Caco-2 (cell line): ENCODE measurements around the gene LOX. TPM values are rescaled to one million over a fixed set of nuclear protein-coding genes. Genes with fewer than 3 reads are reported as not detected.

Experiments
- BruUV-seq: library from RNA; stranded (reverse); fragments of 400-500 nt; replicated peaks from 2 replicates; lab custom pipeline; 2021; lab: Mats Ljungman, UMichigan
- CTCF ChIA-PET: fragments of 300-600 bp; sonication (Branson Sonifier 250); formaldehyde crosslinking; loops from one replicate; lab custom pipeline; 2022; ENCODE audit warnings: antibody characterized with exemption; lab: Charles Lee
- POLR2A ChIA-PET: fragments of 300-600 bp; sonication (Branson Sonifier 250); formaldehyde crosslinking; loops from one replicate; lab custom pipeline; 2022; ENCODE audit warnings: antibody characterized with exemption; lab: Charles Lee
- DNase-seq, 2 experiments: peaks; one replicate each; pipeline versions ENCODE4 v3.0.0 to v3.0.0-alpha.2; 2020 to 2022
- H3K27me3 ChIP-seq: replicated peaks from 2 replicates; pipeline ENCODE4 v1.6.0; 2011; ENCODE audit warnings: low read length; ENCODE audit not compliant: control insufficient read depth, insufficient read depth
- H3K36me3 ChIP-seq: 2 replicates; pipeline ENCODE4 v1.5.1; 2011; ENCODE audit warnings: low read length; ENCODE audit not compliant: control insufficient read depth, insufficient read depth
- H3K4me1 ChIP-seq: fragments of 250-450 bp; sonication (Bioruptor Pico); 2 replicates; pipeline ENCODE4 v1.5.1; 2020; ENCODE audit warnings: mild to moderate bottlenecking
- H3K4me3 ChIP-seq: 2 replicates; pipeline ENCODE4 v1.5.1; 2011; ENCODE audit warnings: low read depth, mild to moderate bottlenecking, control low read depth, low read length
- H3K9me3 ChIP-seq: fragments of 250-450 bp; sonication (Bioruptor Pico); 2 replicates; pipeline ENCODE4 v1.5.1; 2020; ENCODE audit warnings: mild to moderate bottlenecking, moderate library complexity
- H3K27ac Mint-ChIP-seq: one replicate; pipeline ENCODE4 v1.8.0; 2022; ENCODE audit warnings: mixed read lengths; ENCODE audit not compliant: unreplicated experiment
- H3K27me3 Mint-ChIP-seq: one replicate; pipeline ENCODE4 v1.8.0; 2022; ENCODE audit warnings: mixed read lengths; ENCODE audit not compliant: insufficient read depth, unreplicated experiment
- H3K36me3 Mint-ChIP-seq: one replicate; pipeline ENCODE4 v1.8.0; 2022; ENCODE audit warnings: mild to moderate bottlenecking, mixed read lengths; ENCODE audit not compliant: insufficient read depth, unreplicated experiment
- H3K4me1 Mint-ChIP-seq: one replicate; pipeline ENCODE4 v1.8.0; 2022; ENCODE audit warnings: low read depth, mixed read lengths; ENCODE audit not compliant: unreplicated experiment
- H3K4me3 Mint-ChIP-seq: one replicate; pipeline ENCODE4 v1.8.0; 2022; ENCODE audit warnings: mild to moderate bottlenecking, moderate library complexity, mixed read lengths; ENCODE audit not compliant: unreplicated experiment
- H3K9me3 Mint-ChIP-seq: one replicate; pipeline ENCODE4 v1.8.0; 2022; ENCODE audit warnings: mixed read lengths; ENCODE audit not compliant: unreplicated experiment
- intact Hi-C: fragments of 100-400 bp; cut with micrococcal nuclease; formaldehyde crosslinking; loops from one replicate; pipeline ENCODE4 v1.10.0; 2022; ENCODE audit not compliant: unreplicated experiment
- total RNA-seq: library from RNA; stranded (reverse); gene quantifications from 2 replicates; pipeline ENCODE4 v1.2.3, GENCODE V29; 2022
- TF ChIP-seq, protein P1 (sequence below), 2 experiments: fragments of 200-600 bp in 1 of 2; IDR thresholded peaks; 1 replicate in 1 of 2; 2 replicates in 1 of 2; pipeline versions ENCODE4 v1.5.1 to v1.8.0; 2011 to 2022; ENCODE audit warnings: antibody characterized with exemption in 1 of 2, control low read depth in 1 of 2, inconsistent platforms in 1 of 2, low read depth in 1 of 2, low read length in 1 of 2, mild to moderate bottlenecking in 1 of 2, moderate library complexity in 1 of 2; ENCODE audit not compliant: insufficient read depth in 1 of 2, severe bottlenecking in 1 of 2, unreplicated experiment in 1 of 2

LOX gene
- total RNA-seq, 1 experiment from 2014 or later: 4.9 TPM

DNA sequence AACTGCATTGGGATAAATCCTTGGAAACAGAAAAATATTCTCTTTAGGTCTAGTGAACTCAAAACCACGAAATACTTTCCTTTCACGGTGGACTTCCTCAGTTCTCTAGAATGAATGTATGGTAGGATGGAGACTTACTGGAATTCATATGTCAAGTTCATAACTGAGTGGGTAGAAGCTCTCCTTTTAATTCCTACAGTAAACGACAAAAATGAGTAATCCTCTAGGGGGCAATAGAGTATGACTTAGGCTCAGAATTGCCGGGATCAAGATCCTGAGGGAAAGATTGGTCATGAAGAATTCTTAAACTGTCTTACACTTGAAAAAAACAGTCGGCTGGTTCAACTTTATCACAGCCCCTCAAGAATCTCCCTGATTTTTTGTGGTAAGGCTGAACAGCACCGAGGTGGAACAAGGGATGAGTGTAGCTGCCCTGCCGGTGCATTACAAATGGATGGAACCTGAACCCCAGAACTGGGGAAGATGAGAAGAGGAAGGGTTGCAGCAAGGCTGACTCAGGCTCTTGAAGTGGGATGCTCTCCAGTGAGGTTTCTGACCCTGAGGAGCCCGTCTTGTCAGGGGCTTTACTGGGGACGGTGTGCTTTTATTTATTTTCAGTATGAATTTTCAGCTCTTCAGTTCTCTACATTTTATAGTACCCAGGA is 14.0 kb upstream of the LOX start:
- ChIA-PET POLR2A (no interaction called here), CTCF (interaction anchor here (0.6 to 1.8 kb wide), 3 partner anchors 10 to 1084 kb away, joined by 3 to 10 read pairs (median 3); no protein-coding TSS in a partner anchor)
- Mint-ChIP-seq H3K27ac (no peak overlapping the region), H3K9me3 (no peaks in the 10 kb centered on the region), H3K4me3 (no peak overlapping the region), H3K27me3 (peaks cover 10% of the 10 kb centered on the region), H3K4me1 (no peaks in the 10 kb centered on the region), H3K36me3 (no peaks in the 10 kb centered on the region)
- H3K36me3 ChIP-seq: no peaks in the 10 kb centered on the region
- peak in 1 of 2 experiments; percentile 18 for DNase-seq
- H3K27me3 ChIP-seq: no peaks in the 10 kb centered on the region; the same call in 1 of the 2 replicates
- intact Hi-C loops: loop anchor here (1.0 kb wide), 1 partner anchor 64 kb away; no protein-coding TSS in a partner anchor
- H3K4me1 ChIP-seq: no peaks in the 10 kb centered on the region
- no peaks in the 10 kb centered on the region for H3K9me3 ChIP-seq
- TF ChIP-seq, protein P1, sequence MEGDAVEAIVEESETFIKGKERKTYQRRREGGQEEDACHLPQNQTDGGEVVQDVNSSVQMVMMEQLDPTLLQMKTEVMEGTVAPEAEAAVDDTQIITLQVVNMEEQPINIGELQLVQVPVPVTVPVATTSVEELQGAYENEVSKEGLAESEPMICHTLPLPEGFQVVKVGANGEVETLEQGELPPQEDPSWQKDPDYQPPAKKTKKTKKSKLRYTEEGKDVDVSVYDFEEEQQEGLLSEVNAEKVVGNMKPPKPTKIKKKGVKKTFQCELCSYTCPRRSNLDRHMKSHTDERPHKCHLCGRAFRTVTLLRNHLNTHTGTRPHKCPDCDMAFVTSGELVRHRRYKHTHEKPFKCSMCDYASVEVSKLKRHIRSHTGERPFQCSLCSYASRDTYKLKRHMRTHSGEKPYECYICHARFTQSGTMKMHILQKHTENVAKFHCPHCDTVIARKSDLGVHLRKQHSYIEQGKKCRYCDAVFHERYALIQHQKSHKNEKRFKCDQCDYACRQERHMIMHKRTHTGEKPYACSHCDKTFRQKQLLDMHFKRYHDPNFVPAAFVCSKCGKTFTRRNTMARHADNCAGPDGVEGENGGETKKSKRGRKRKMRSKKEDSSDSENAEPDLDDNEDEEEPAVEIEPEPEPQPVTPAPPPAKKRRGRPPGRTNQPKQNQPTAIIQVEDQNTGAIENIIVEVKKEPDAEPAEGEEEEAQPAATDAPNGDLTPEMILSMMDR (IDR thresholded peaks at IDR 0.05; ENCODE audit: insufficient read depth in 1 of 2, low read depth in 1 of 2, low read length in 1 of 2, severe bottlenecking in 1 of 2, unreplicated experiment in 1 of 2): peak in 1 of 2 experiments; percentile 58
- BruUV-seq: no TSS peak
- H3K4me3 ChIP-seq: no peak overlapping the region

DNA sequence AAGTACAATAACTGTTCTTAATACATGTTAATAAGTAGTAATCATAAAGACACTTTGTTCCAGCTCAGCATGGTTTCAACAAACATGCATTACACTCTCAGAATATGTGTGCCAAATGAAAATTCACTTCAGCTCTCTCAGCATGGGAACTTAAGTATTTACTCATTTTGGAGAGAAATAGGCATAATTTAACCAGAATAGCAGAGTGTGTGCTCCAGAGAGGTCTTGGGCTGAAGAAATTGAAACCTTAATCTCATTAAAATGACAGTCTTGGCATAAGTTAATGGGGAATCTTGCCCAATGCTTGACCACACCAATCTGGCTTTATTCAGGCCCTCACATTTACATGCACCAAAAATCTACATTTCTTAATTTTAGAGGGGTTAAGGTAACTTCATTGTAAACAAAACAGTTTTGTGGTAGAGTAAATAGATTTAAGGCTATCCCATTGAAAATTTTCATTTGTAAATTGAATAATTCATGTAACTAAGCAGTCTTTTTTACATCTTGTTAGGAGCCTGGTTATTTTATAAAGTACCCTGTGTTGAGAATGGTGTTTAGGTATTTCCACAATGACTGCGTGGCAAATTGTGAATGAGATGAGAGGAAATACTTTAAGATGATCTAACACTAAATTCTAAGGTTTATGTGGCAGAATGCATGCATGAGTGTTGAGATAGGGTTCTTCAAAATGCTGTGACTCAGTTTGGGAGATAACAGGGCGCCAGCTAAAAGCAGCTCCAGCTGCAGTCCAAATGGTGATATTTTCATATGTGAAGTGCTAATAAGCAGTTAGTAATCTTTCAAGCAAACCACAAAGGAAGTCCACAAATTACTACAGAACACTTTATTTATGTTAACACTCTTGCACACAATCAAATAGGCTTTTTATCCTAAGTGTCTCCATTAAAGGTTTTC is 11.3 kb upstream of the LOX start:
- H3K9me3 Mint-ChIP-seq: no peaks in the 10 kb centered on the region
- peaks cover 13% of the 10 kb centered on the region for H3K27me3 Mint-ChIP-seq
- no TSS peak for BruUV-seq
- Histone ChIP-seq H3K9me3 (no peaks in the 10 kb centered on the region), H3K27me3 (no peaks in the 10 kb centered on the region; the same call in 1 of the 2 replicates), H3K36me3 (no peaks in the 10 kb centered on the region), H3K4me1 (no peaks in the 10 kb centered on the region), H3K4me3 (no peak overlapping the region)
- H3K4me1 Mint-ChIP-seq: no peaks in the 10 kb centered on the region
- no peak overlapping the region for H3K4me3 Mint-ChIP-seq
- CTCF ChIA-PET: no interaction called here
- TF ChIP-seq, protein P1 (IDR thresholded peaks at IDR 0.05; ENCODE audit: insufficient read depth in 1 of 2, low read depth in 1 of 2, low read length in 1 of 2, severe bottlenecking in 1 of 2, unreplicated experiment in 1 of 2): no peak
- POLR2A ChIA-PET: no interaction called here
- DNase-seq: no peak
- H3K27ac Mint-ChIP-seq: no peak overlapping the region
- no peaks in the 10 kb centered on the region for H3K36me3 Mint-ChIP-seq
- intact Hi-C loops: no loop called here

DNA sequence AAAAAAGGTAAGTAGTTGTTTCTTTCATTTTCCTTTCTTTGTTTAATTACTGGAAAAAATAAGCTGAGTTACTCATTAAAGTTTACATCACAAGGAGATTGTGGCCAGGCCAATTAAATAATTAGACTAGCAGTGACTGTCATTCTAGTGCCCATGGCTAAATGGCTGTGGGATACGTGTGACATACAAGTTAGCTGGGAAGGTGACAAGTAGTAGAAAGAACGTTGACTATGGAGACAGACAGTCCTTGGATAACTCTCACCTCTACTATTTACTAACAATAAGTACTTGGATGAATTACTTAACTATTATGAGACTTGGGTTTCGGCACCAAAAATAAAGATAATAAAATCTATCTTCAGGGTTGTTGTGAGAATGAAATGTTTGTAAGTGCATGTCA is 7.0 kb upstream of the LOX start:
- no peaks in the 10 kb centered on the region; the same call in 1 of the 2 replicates for H3K27me3 ChIP-seq
- intact Hi-C loops: no loop called here
- no peaks in the 10 kb centered on the region for H3K4me1 ChIP-seq
- H3K9me3 ChIP-seq: no peaks in the 10 kb centered on the region
- H3K27ac Mint-ChIP-seq: no peak overlapping the region
- no peaks in the 10 kb centered on the region for H3K9me3 Mint-ChIP-seq
- POLR2A ChIA-PET: no interaction called here
- H3K4me3 ChIP-seq: no peak overlapping the region
- H3K4me1 Mint-ChIP-seq: no peaks in the 10 kb centered on the region
- H3K36me3 ChIP-seq: no peaks in the 10 kb centered on the region
- BruUV-seq: no TSS peak
- CTCF ChIA-PET: interaction anchor here (0.9 kb wide), 1 partner anchor 9 kb away, joined by 3 read pairs; no protein-coding TSS in a partner anchor
- H3K4me3 Mint-ChIP-seq: no peak overlapping the region
- no peaks in the 10 kb centered on the region for H3K36me3 Mint-ChIP-seq
- peaks cover 13% of the 10 kb centered on the region for H3K27me3 Mint-ChIP-seq
- DNase-seq: no peak
- TF ChIP-seq, protein P1 (IDR thresholded peaks at IDR 0.05; ENCODE audit: insufficient read depth in 1 of 2, low read depth in 1 of 2, low read length in 1 of 2, severe bottlenecking in 1 of 2, unreplicated experiment in 1 of 2): no peak
